ENCODE measurements around the gene LEFTY1. TPM values are rescaled to one million over a fixed set of nuclear protein-coding genes. Genes with fewer than 3 reads are reported as not detected.
A peak's percentile ranks its signal among the peaks of the same experiment; 100 is the strongest.
"Not testable (repeated sequence)": the region's sequence is repeated elsewhere in the genome, so short reads cannot be mapped to it uniquely, and the experiment has no call there.

The LEFTY1 gene
- total and polyA plus RNA-seq, 9 of the 15 experiments (the other 6 are each of a cell fraction or from before 2014, with no cell fraction given): 0.07 to 0.24 (median 0.17) TPM; not detected in 5

GRCh38 chr1:225936086-225936485 is 47.1 kb upstream of the LEFTY1 start:
- FAIRE-seq; H3K4me3 ChIP-seq; CTCF ChIA-PET (ENCODE audit: low intra/inter-chr PET ratio); in situ Hi-C loops (cut with MboI); DNase-seq (ENCODE audit: extremely low read depth in 1 of 4, low spot score in 3 of 4); H3K4me2 ChIP-seq (ENCODE audit: insufficient read depth, low read length); H3K27me3 ChIP-seq (ENCODE audit: control insufficient read depth in 2 of 2, insufficient read depth in 2 of 2, low read length in 2 of 2); H3K27ac ChIP-seq (ENCODE audit: extremely low read depth, low read depth, low read length); H3K9me3 ChIP-seq (replicated peaks; ENCODE audit: control insufficient read depth, insufficient read depth, low read depth, low read length); H4K20me1 ChIP-seq (replicated peaks; ENCODE audit: control insufficient read depth, insufficient read depth, low read length); H3K9me1 ChIP-seq (ENCODE audit: control insufficient read depth, insufficient read depth, low read length); ATAC-seq; intact Hi-C loops (cut with micrococcal nuclease); H3K36me3 ChIP-seq (ENCODE audit: control insufficient read depth, insufficient read depth, low read length); BruUV-seq (replicated peaks); H3K79me2 ChIP-seq (ENCODE audit: control insufficient read depth, insufficient read depth, low read length): not testable (repeated sequence)
- POLR2A ChIA-PET: interaction anchor here (0.8 to 1.5 kb wide), 4 partner anchors 8 to 11 kb away, joined by 3 to 10 read pairs (median 4); no protein-coding TSS in a partner anchor
- 0 out of 4 replicates have a peak overlapping the region, but pooled peaks of 1 of the 2 experiments have one; percentile 16 for H3K9ac ChIP-seq (ENCODE audit: insufficient read depth in 1 of 2, low read depth in 2 of 2, low read length in 2 of 2)
- H3K4me1 ChIP-seq (replicated peaks in 1 of 2; ENCODE audit: control insufficient read depth in 2 of 2, insufficient read depth in 2 of 2, low read length in 2 of 2): peaks cover 11 to 21% of the 10 kb centered on the region in 2 experiments; a peak in 4 of 5 replicates
- 75% methylated on average over 8 of the region's 8 CpGs for WGBS (ENCODE audit: insufficient coverage, low coverage, missing lambda C conversion rate)
- H2AFZ ChIP-seq (ENCODE audit: low read depth, low read length): peak overlapping the region; percentile 70; the same call in 1 of the 2 replicates

DNA sequence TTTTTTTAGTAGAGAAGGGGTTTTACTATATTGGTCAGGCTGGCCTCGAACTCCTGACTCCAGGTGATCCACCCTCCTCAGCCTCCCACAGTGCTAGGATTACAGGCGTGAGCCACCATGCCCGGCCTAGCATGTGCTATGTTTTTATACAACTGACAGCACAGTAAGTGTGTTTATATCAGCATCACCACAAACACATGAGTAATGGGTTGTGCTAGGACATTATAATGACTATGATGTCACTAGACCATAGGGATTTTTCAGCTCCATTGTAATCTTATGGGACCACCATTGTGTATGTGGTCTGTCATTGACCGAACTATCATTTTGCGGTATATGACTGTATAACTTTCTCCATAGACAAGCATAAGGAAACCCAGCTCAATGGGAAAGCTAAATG is 45.8 kb upstream of the LEFTY1 start:
- no TSS peak for BruUV-seq (replicated peaks)
- DNase-seq (ENCODE audit: extremely low read depth in 1 of 4, low spot score in 3 of 4): no peak
- CTCF ChIA-PET (ENCODE audit: low intra/inter-chr PET ratio): no interaction called here
- H3K9me1 ChIP-seq (ENCODE audit: control insufficient read depth, insufficient read depth, low read length): no peaks in the 10 kb centered on the region
- 84% methylated on average over 5 of the region's 5 CpGs for WGBS (ENCODE audit: insufficient coverage, low coverage, missing lambda C conversion rate)
- ATAC-seq: no peak
- FAIRE-seq: no peak
- no peak overlapping the region for H3K4me2 ChIP-seq (ENCODE audit: insufficient read depth, low read length)
- H3K4me1 ChIP-seq (replicated peaks in 1 of 2; ENCODE audit: control insufficient read depth in 2 of 2, insufficient read depth in 2 of 2, low read length in 2 of 2): peaks cover 17 to 20% of the 10 kb centered on the region in 2 experiments
- H3K27me3 ChIP-seq (ENCODE audit: control insufficient read depth in 2 of 2, insufficient read depth in 2 of 2, low read length in 2 of 2): no peaks in the 10 kb centered on the region
- H3K9ac ChIP-seq (ENCODE audit: insufficient read depth in 1 of 2, low read depth in 2 of 2, low read length in 2 of 2): no peak overlapping the region
- no peak for TF ChIP-seq MCM5 (IDR thresholded peaks at IDR 0.05; ENCODE audit: low read depth)
- peak; percentile 35; the same call in 1 of the 2 replicates for TF ChIP-seq ATF3 (IDR thresholded peaks at IDR 0.05)
- no peak for TF ChIP-seq ATF3 (CRISPR knock-in tag; conservative IDR thresholded peaks at IDR 0.05)
- TF ChIP-seq BRD9 (IDR thresholded peaks at IDR 0.05; ENCODE audit: low read depth, partially characterized antibody): no peak
- H3K36me3 ChIP-seq (ENCODE audit: control insufficient read depth, insufficient read depth, low read length): no peaks in the 10 kb centered on the region
- in situ Hi-C loops (cut with MboI) (no loop called here), intact Hi-C loops (cut with micrococcal nuclease) (no loop called here)
- no peaks in the 10 kb centered on the region for H4K20me1 ChIP-seq (replicated peaks; ENCODE audit: control insufficient read depth, insufficient read depth, low read length)
- H3K27ac ChIP-seq (ENCODE audit: extremely low read depth, low read depth, low read length): no peak overlapping the region; the same call in 2 of the 3 replicates
- H2AFZ ChIP-seq (ENCODE audit: low read depth, low read length): 0 out of 2 replicates have a peak overlapping the region, but pooled peaks have one; percentile 0
- H3K4me3 ChIP-seq: no peak overlapping the region
- no peaks in the 10 kb centered on the region for H3K79me2 ChIP-seq (ENCODE audit: control insufficient read depth, insufficient read depth, low read length)
- H3K9me3 ChIP-seq (replicated peaks; ENCODE audit: control insufficient read depth, insufficient read depth, low read depth, low read length): no peaks in the 10 kb centered on the region
- POLR2A ChIA-PET: interaction anchor here (0.6 to 1.3 kb wide), 3 partner anchors 8 to 55 kb away, joined by 3 to 4 read pairs (median 3); no protein-coding TSS in a partner anchor

Data from K562 (cell line).